ENCODE measurements around the gene SPATS2L. TPM values are rescaled to one million over a fixed set of nuclear protein-coding genes. Genes with fewer than 3 reads are reported as not detected.

SPATS2L gene
- total and polyA plus RNA-seq, 2 of the 13 experiments (the other 11 are each of a cell fraction or from before 2014, with no cell fraction given) = 154 to 212 TPM

GRCh38 chr2:200321780-200322534 is 15.5 kb downstream of the SPATS2L start (continued):
- TF ChIP-seq, protein P1, sequence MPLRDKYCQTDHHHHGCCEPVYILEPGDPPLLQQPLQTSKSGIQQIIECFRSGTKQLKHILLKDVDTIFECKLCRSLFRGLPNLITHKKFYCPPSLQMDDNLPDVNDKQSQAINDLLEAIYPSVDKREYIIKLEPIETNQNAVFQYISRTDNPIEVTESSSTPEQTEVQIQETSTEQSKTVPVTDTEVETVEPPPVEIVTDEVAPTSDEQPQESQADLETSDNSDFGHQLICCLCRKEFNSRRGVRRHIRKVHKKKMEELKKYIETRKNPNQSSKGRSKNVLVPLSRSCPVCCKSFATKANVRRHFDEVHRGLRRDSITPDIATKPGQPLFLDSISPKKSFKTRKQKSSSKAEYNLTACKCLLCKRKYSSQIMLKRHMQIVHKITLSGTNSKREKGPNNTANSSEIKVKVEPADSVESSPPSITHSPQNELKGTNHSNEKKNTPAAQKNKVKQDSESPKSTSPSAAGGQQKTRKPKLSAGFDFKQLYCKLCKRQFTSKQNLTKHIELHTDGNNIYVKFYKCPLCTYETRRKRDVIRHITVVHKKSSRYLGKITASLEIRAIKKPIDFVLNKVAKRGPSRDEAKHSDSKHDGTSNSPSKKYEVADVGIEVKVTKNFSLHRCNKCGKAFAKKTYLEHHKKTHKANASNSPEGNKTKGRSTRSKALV (CRISPR knock-in tag; IDR thresholded peaks at IDR 0.05) = peak; percentile 33; the same call in 1 of the 2 replicates
- TF ChIP-seq TP53 (CRISPR knock-in tag; conservative IDR thresholded peaks at IDR 0.05) (0 out of 2 replicates have a peak, but pooled peaks have one; percentile 19), SOX5 (CRISPR knock-in tag; IDR thresholded peaks at IDR 0.05; ENCODE audit: borderline replicate concordance) (peak; percentile 87; the same call in 1 of the 2 replicates), ZGPAT (CRISPR knock-in tag; IDR thresholded peaks at IDR 0.05) (peak; percentile 71; the same call in 1 of the 2 replicates), ZBTB39 (CRISPR knock-in tag; IDR thresholded peaks at IDR 0.05) (0 out of 2 replicates have a peak, but pooled peaks have one; percentile 53), KDM1A (CRISPR knock-in tag; IDR thresholded peaks at IDR 0.05) (peak; percentile 99), MAFG (CRISPR knock-in tag; IDR thresholded peaks at IDR 0.05) (no peak), ZNF20 (CRISPR knock-in tag; IDR thresholded peaks at IDR 0.05) (no peak), ZNF569 (CRISPR knock-in tag; IDR thresholded peaks at IDR 0.05; ENCODE audit: borderline replicate concordance) (no peak), ISX (CRISPR knock-in tag; conservative IDR thresholded peaks at IDR 0.05) (no peak), KMT2B (CRISPR knock-in tag; IDR thresholded peaks at IDR 0.05) (0 out of 2 replicates have a peak, but pooled peaks have one; percentile 44), RCOR2 (CRISPR knock-in tag; IDR thresholded peaks at IDR 0.05) (peak; percentile 99)
- TF ChIP-seq, protein P2, sequence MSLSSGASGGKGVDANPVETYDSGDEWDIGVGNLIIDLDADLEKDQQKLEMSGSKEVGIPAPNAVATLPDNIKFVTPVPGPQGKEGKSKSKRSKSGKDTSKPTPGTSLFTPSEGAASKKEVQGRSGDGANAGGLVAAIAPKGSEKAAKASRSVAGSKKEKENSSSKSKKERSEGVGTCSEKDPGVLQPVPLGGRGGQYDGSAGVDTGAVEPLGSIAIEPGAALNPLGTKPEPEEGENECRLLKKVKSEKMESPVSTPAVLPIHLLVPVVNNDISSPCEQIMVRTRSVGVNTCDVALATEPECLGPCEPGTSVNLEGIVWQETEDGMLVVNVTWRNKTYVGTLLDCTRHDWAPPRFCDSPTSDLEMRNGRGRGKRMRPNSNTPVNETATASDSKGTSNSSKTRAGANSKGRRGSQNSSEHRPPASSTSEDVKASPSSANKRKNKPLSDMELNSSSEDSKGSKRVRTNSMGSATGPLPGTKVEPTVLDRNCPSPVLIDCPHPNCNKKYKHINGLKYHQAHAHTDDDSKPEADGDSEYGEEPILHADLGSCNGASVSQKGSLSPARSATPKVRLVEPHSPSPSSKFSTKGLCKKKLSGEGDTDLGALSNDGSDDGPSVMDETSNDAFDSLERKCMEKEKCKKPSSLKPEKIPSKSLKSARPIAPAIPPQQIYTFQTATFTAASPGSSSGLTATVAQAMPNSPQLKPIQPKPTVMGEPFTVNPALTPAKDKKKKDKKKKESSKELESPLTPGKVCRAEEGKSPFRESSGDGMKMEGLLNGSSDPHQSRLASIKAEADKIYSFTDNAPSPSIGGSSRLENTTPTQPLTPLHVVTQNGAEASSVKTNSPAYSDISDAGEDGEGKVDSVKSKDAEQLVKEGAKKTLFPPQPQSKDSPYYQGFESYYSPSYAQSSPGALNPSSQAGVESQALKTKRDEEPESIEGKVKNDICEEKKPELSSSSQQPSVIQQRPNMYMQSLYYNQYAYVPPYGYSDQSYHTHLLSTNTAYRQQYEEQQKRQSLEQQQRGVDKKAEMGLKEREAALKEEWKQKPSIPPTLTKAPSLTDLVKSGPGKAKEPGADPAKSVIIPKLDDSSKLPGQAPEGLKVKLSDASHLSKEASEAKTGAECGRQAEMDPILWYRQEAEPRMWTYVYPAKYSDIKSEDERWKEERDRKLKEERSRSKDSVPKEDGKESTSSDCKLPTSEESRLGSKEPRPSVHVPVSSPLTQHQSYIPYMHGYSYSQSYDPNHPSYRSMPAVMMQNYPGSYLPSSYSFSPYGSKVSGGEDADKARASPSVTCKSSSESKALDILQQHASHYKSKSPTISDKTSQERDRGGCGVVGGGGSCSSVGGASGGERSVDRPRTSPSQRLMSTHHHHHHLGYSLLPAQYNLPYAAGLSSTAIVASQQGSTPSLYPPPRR (CRISPR knock-in tag; IDR thresholded peaks at IDR 0.05; ENCODE audit: borderline replicate concordance) = peak; percentile 67; the same call in 1 of the 2 replicates
- TF ChIP-seq, protein P3, sequence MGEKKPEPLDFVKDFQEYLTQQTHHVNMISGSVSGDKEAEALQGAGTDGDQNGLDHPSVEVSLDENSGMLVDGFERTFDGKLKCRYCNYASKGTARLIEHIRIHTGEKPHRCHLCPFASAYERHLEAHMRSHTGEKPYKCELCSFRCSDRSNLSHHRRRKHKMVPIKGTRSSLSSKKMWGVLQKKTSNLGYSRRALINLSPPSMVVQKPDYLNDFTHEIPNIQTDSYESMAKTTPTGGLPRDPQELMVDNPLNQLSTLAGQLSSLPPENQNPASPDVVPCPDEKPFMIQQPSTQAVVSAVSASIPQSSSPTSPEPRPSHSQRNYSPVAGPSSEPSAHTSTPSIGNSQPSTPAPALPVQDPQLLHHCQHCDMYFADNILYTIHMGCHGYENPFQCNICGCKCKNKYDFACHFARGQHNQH (CRISPR knock-in tag; IDR thresholded peaks at IDR 0.05) = peak; percentile 71; the same call in 1 of the 2 replicates
- TF ChIP-seq, protein P4, sequence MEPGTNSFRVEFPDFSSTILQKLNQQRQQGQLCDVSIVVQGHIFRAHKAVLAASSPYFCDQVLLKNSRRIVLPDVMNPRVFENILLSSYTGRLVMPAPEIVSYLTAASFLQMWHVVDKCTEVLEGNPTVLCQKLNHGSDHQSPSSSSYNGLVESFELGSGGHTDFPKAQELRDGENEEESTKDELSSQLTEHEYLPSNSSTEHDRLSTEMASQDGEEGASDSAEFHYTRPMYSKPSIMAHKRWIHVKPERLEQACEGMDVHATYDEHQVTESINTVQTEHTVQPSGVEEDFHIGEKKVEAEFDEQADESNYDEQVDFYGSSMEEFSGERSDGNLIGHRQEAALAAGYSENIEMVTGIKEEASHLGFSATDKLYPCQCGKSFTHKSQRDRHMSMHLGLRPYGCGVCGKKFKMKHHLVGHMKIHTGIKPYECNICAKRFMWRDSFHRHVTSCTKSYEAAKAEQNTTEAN (CRISPR knock-in tag; conservative IDR thresholded peaks at IDR 0.05) = 0 out of 2 replicates have a peak, but pooled peaks have one; percentile 18
